ENCODE data around the gene HOXB1.
"Not testable (repeated sequence)": the region's sequence is repeated elsewhere in the genome, so short reads cannot be mapped to it uniquely, and the experiment has no call there.

Gene HOXB1

GRCh38 chr17:48513666-48514455, 16.9 kb downstream of the HOXB1 start:
- DNase-seq (ENCODE audit: insufficient read length, low spot score) (no peak), FAIRE-seq (no peak)
- no peak for TF ChIP-seq CTCF (IDR thresholded peaks at IDR 0.05; ENCODE audit: insufficient read depth, missing control alignments)

GRCh38 chr17:48513097-48513496, 17.7 kb downstream of the HOXB1 start:
- DNase-seq (ENCODE audit: insufficient read length, low spot score) (no peak), FAIRE-seq (no peak)
- no peak for TF ChIP-seq CTCF (IDR thresholded peaks at IDR 0.05; ENCODE audit: insufficient read depth, missing control alignments)

- FAIRE-seq (no peak), DNase-seq (ENCODE audit: insufficient read length, low spot score) (no peak)
- no peak for TF ChIP-seq CTCF (IDR thresholded peaks at IDR 0.05; ENCODE audit: insufficient read depth, missing control alignments)
Measured at GRCh38 chr17:48510761-48511604, 19.8 kb downstream of the HOXB1 start.

- TF ChIP-seq CTCF (IDR thresholded peaks at IDR 0.05; ENCODE audit: insufficient read depth, missing control alignments) = no peak
- no peak for FAIRE-seq
- DNase-seq (ENCODE audit: insufficient read length, low spot score) = no peak
Measured at GRCh38 chr17:48510381-48510760, 20.4 kb downstream of the HOXB1 start.

- FAIRE-seq = not testable (repeated sequence)
Measured at GRCh38 chr17:48509708-48510107, 21.1 kb downstream of the HOXB1 start.

GRCh38 chr17:48506246-48506645, 24.6 kb downstream of the HOXB1 start:
- DNase-seq (ENCODE audit: insufficient read length, low spot score) = no peak
- TF ChIP-seq CTCF (IDR thresholded peaks at IDR 0.05; ENCODE audit: insufficient read depth, missing control alignments) = no peak
- FAIRE-seq = no peak

More at GRCh38 chr17:48509708-48510107, 21.1 kb downstream of the HOXB1 start:
- DNase-seq (ENCODE audit: insufficient read length, low spot score) = not testable (repeated sequence)

GRCh38 chr17:48505788-48506187, 25.0 kb downstream of the HOXB1 start:
- DNase-seq (ENCODE audit: insufficient read length, low spot score) (no peak), FAIRE-seq (no peak)
- no peak for TF ChIP-seq CTCF (IDR thresholded peaks at IDR 0.05; ENCODE audit: insufficient read depth, missing control alignments)
